H9 (cell line): Measurements from ENCODE around the gene HSDL2. TPM values are rescaled to one million over a fixed set of nuclear protein-coding genes. Genes with fewer than 3 reads are reported as not detected.

Experiments used
- DNase-seq: peaks from one replicate; pipeline ENCODE4 v3.0.0-alpha.2; 2017
- H2AFZ ChIP-seq: one replicate; pipeline ENCODE4 v1.6.1; 2013; ENCODE audit warnings: mild to moderate bottlenecking, low read length, control low read depth, moderate library complexity
- H2AK5ac ChIP-seq: 2 replicates; pipeline ENCODE4 v1.6.1; 2013; ENCODE audit warnings: low read length, control low read depth, mixed read lengths; ENCODE audit not compliant: insufficient read length
- H2BK120ac ChIP-seq: one replicate; pipeline ENCODE4 v1.6.1; 2013; ENCODE audit warnings: low read depth, mild to moderate bottlenecking, low read length, control low read depth, inconsistent platforms; ENCODE audit not compliant: poor library complexity, severe bottlenecking
- H2BK12ac ChIP-seq: 2 replicates; pipeline ENCODE4 v1.6.1; 2013; ENCODE audit warnings: low read length, control low read depth, mixed read lengths, low read depth; ENCODE audit not compliant: insufficient read length
- H2BK15ac ChIP-seq: 2 replicates; pipeline ENCODE4 v1.6.1; 2013; ENCODE audit warnings: low read depth, low read length, control low read depth
- H2BK20ac ChIP-seq: one replicate; pipeline ENCODE4 v1.6.1; 2013; ENCODE audit warnings: low read depth, mild to moderate bottlenecking, low read length, control low read depth, inconsistent platforms; ENCODE audit not compliant: poor library complexity, severe bottlenecking
- H2BK5ac ChIP-seq: 2 replicates; pipeline ENCODE4 v1.6.1; 2013; ENCODE audit warnings: low read length, control low read depth, mixed read lengths; ENCODE audit not compliant: insufficient read length
- H3K14ac ChIP-seq: 2 replicates; pipeline ENCODE4 v1.6.1; 2013; ENCODE audit warnings: low read length, control low read depth; ENCODE audit not compliant: insufficient read depth
- H3K18ac ChIP-seq: 2 replicates; pipeline ENCODE4 v1.6.1; 2013; ENCODE audit warnings: low read depth, mild to moderate bottlenecking, mixed read lengths, low read length, control low read depth; ENCODE audit not compliant: insufficient read length
- H3K23ac ChIP-seq: 2 replicates; pipeline ENCODE4 v1.6.1; 2013; ENCODE audit warnings: low read length, control low read depth, mixed read lengths, low read depth; ENCODE audit not compliant: insufficient read length
- H3K23me2 ChIP-seq: 2 replicates; pipeline ENCODE4 v1.6.1; 2013; ENCODE audit warnings: low read depth, mild to moderate bottlenecking, mixed read lengths, low read length, control low read depth; ENCODE audit not compliant: insufficient read length, poor library complexity, severe bottlenecking
- H3K27ac ChIP-seq: 2 replicates; pipeline ENCODE4 v1.5.1; 2013; ENCODE audit warnings: low read length, control low read depth, mixed read lengths, low read depth; ENCODE audit not compliant: insufficient read length
- H3K27me3 ChIP-seq: 2 replicates; pipeline ENCODE4 v1.6.1; 2013; ENCODE audit warnings: low read length, control low read depth, inconsistent platforms; ENCODE audit not compliant: insufficient read depth
- H3K4ac ChIP-seq: 2 replicates; pipeline ENCODE4 v1.6.1; 2013; ENCODE audit warnings: low read depth, mild to moderate bottlenecking, control low read depth, inconsistent platforms, low read length, moderate library complexity
- H3K4me1 ChIP-seq: 2 replicates; pipeline ENCODE4 v1.6.1; 2013; ENCODE audit warnings: low read length, control low read depth, inconsistent platforms; ENCODE audit not compliant: insufficient read depth
- H3K4me2 ChIP-seq: 2 replicates; pipeline ENCODE4 v1.6.1; 2013; ENCODE audit warnings: low read length, control low read depth, mixed read lengths; ENCODE audit not compliant: insufficient read length, insufficient read depth
- H3K56ac ChIP-seq: 2 replicates; pipeline ENCODE4 v1.6.1; 2013; ENCODE audit warnings: low read depth, mild to moderate bottlenecking, mixed read lengths, low read length, control low read depth; ENCODE audit not compliant: insufficient read length
- H3K79me1 ChIP-seq: 2 replicates; pipeline ENCODE4 v1.6.1; 2013; ENCODE audit warnings: low read depth, mild to moderate bottlenecking, moderate library complexity, low read length, control low read depth, inconsistent platforms; ENCODE audit not compliant: insufficient read depth, poor library complexity, severe bottlenecking
- H3K79me2 ChIP-seq: 2 replicates; pipeline ENCODE4 v1.6.1; 2013; ENCODE audit warnings: low read length, control low read depth, inconsistent platforms; ENCODE audit not compliant: insufficient read depth
- H3K9ac ChIP-seq: 2 replicates; pipeline ENCODE4 v1.6.1; 2013; ENCODE audit warnings: low read length, control low read depth, mixed read lengths; ENCODE audit not compliant: insufficient read length; ENCODE audit errors: extremely low read depth
- H3K9me3 ChIP-seq: one replicate; pipeline ENCODE4 v1.6.1; 2013; ENCODE audit warnings: low read depth, low read length, inconsistent platforms; ENCODE audit not compliant: control insufficient read depth
- H3T11ph ChIP-seq: one replicate; pipeline ENCODE4 v1.6.1; 2013; ENCODE audit warnings: mild to moderate bottlenecking, low read length, control low read depth, inconsistent platforms
- H4K20me1 ChIP-seq: one replicate; pipeline ENCODE4 v1.6.1; 2013; ENCODE audit not compliant: control insufficient read depth, insufficient read length, insufficient read depth
- H4K5ac ChIP-seq: 2 replicates; pipeline ENCODE4 v1.6.1; 2013; ENCODE audit warnings: low read depth, mild to moderate bottlenecking, mixed read lengths, low read length, control low read depth; ENCODE audit not compliant: insufficient read length
- H4K8ac ChIP-seq: replicated peaks from 2 replicates; pipeline ENCODE4 v1.6.1; 2013; ENCODE audit warnings: low read length, control low read depth, mixed read lengths, low read depth; ENCODE audit not compliant: insufficient read length
- H4K91ac ChIP-seq: 2 replicates; pipeline ENCODE4 v1.6.1; 2013; ENCODE audit warnings: low read depth, mild to moderate bottlenecking, moderate library complexity, mixed read lengths, low read length, control low read depth; ENCODE audit not compliant: insufficient read length
- H3K27ac Mint-ChIP-seq, 3 experiments: 2 replicates in 2 of 3; 3 replicates in 1 of 3; pipeline ENCODE4 v1.8.0; 2020 to 2021; ENCODE audit warnings: mixed read lengths in 3 of 3, mild to moderate bottlenecking in 1 of 3, moderate library complexity in 1 of 3
- H3K27me3 Mint-ChIP-seq: 2 replicates; pipeline ENCODE4 v1.8.0; 2021; ENCODE audit warnings: low read depth, mild to moderate bottlenecking, moderate library complexity, mixed read lengths
- H3K36me3 Mint-ChIP-seq, 3 experiments: 2 replicates in 2 of 3; 3 replicates in 1 of 3; pipeline ENCODE4 v1.8.0; 2020 to 2021; ENCODE audit warnings: low read depth in 3 of 3, mixed read lengths in 3 of 3; ENCODE audit not compliant: insufficient read depth in 1 of 3
- H3K4me1 Mint-ChIP-seq, 2 experiments: 2 replicates each; pipeline ENCODE4 v1.8.0; 2020; ENCODE audit warnings: mixed read lengths in 2 of 2
- H3K4me3 Mint-ChIP-seq, 2 experiments: 2 replicates in 1 of 2; 3 replicates in 1 of 2; pipeline ENCODE4 v1.8.0; 2020 to 2021; ENCODE audit warnings: mild to moderate bottlenecking in 2 of 2, mixed read lengths in 2 of 2, moderate library complexity in 1 of 2
- H3K9me3 Mint-ChIP-seq, 2 experiments: 2 replicates in 1 of 2; 3 replicates in 1 of 2; pipeline ENCODE4 v1.8.0; 2020; ENCODE audit warnings: mild to moderate bottlenecking in 2 of 2, mixed read lengths in 2 of 2, moderate library complexity in 1 of 2
- CTCF ChIP-seq: fragments of 200-600 bp; sonication (generic); conservative IDR thresholded peaks from 3 replicates; pipeline ENCODE4 v1.8.0; 2021; ENCODE audit warnings: antibody characterized with exemption, mild to moderate bottlenecking
- WGBS: extraction: QIAGEN DNeasy Blood & Tissue Kit; methylation state at CpG from one replicate; pipeline ENCODE4 v1.1.7; 2013; ENCODE audit warnings: missing lambda C conversion rate, low lambda C conversion rate, mixed read lengths; ENCODE audit not compliant: insufficient read length; ENCODE audit errors: extremely low coverage; 5-methylcytosine and 5-hydroxymethylcytosine counted together
- total RNA-seq: library from RNA; stranded (reverse); gene quantifications from 2 replicates; pipeline ENCODE4 v1.2.1, GENCODE V29; 2021

HSDL2 gene
- total RNA-seq, 1 experiment from 2014 or later, result 16.6 TPM

- Histone ChIP-seq H3K4ac (no peak overlapping the region), H3K18ac (no peak overlapping the region), H3K4me2 (no peak overlapping the region), H2BK20ac (no peak overlapping the region), H2BK120ac (no peak overlapping the region), H2BK15ac (no peak overlapping the region), H3K4me1 (no peaks in the 10 kb centered on the region), H4K91ac (no peak overlapping the region), H3K14ac (no peak overlapping the region), H3K23ac (no peak overlapping the region), H4K20me1 (no peaks in the 10 kb centered on the region), H2AK5ac (no peak overlapping the region), H2BK12ac (no peak overlapping the region), H4K5ac (no peak overlapping the region), H3K79me2 (no peaks in the 10 kb centered on the region), H3K27ac (no peak overlapping the region), H3T11ph (no peak overlapping the region), H3K9ac (no peak overlapping the region), H2AFZ (no peak overlapping the region), H3K56ac (no peak overlapping the region), H3K79me1 (no peaks in the 10 kb centered on the region), H3K23me2 (no peaks in the 10 kb centered on the region), H3K27me3 (no peaks in the 10 kb centered on the region), H3K9me3 (no peaks in the 10 kb centered on the region), H2BK5ac (no peak overlapping the region), H4K8ac (no peak overlapping the region)
- H3K27ac Mint-ChIP-seq, result peak overlapping the region in 1 of 3 experiments; percentile 11; a peak in 1 of 7 replicates
- no peaks in the 10 kb centered on the region for H3K27me3 Mint-ChIP-seq
- WGBS, result no CpG with 5 or more reads among the region's 2 CpGs
- peaks cover 0 to 6% (median 0%) of the 10 kb centered on the region in 3 experiments; a peak in 4 of 7 replicates for H3K36me3 Mint-ChIP-seq
- H3K9me3 Mint-ChIP-seq, result no peaks in the 10 kb centered on the region
- no peaks in the 10 kb centered on the region for H3K4me1 Mint-ChIP-seq
- DNase-seq, result no peak
- no peak for TF ChIP-seq CTCF
- no peak overlapping the region for H3K4me3 Mint-ChIP-seq
These were observed 40.3 kb downstream of the HSDL2 start for GRCh38 chr9:112420208-112420607.
